A673 (cell line): ENCODE results near the gene ZNF831. TPM values are rescaled to one million over a fixed set of nuclear protein-coding genes. Genes with fewer than 3 reads are reported as not detected.

Source experiments
- BruUV-seq: library from RNA; stranded (reverse); fragments of 400-500 nt; replicated peaks from 2 replicates; lab custom pipeline; 2021; lab: Mats Ljungman, UMichigan
- CTCF ChIA-PET: fragments of 300-600 bp; sonication (Branson Sonifier 250); formaldehyde crosslinking; loops from one replicate; lab custom pipeline; 2022; ENCODE audit warnings: antibody characterized with exemption; lab: Charles Lee
- POLR2A ChIA-PET: fragments of 300-600 bp; sonication (Branson Sonifier 250); formaldehyde crosslinking; loops from one replicate; lab custom pipeline; 2022; ENCODE audit warnings: antibody characterized with exemption; ENCODE audit not compliant: low non-redundant PET; lab: Charles Lee
- DNase-seq: peaks from one replicate; pipeline ENCODE4 v3.0.0-alpha.2; 2015; ENCODE audit warnings: low spot score
- H3K27ac ChIP-seq: fragments of 200-600 bp; sonication (generic); 2 replicates; pipeline ENCODE4 v1.5.1; 2016; ENCODE audit warnings: mixed run types, low read depth, mild to moderate bottlenecking, mixed read lengths, antibody characterized with exemption, low read length; ENCODE audit not compliant: poor library complexity, severe bottlenecking
- H3K27me3 ChIP-seq: fragments of 200-600 bp; sonication (generic); replicated peaks from 2 replicates; pipeline ENCODE4 v1.6.1; 2017; ENCODE audit warnings: mixed run types, low read depth, mild to moderate bottlenecking, mixed read lengths, antibody characterized with exemption, low read length; ENCODE audit not compliant: insufficient read depth, poor library complexity
- H3K36me3 ChIP-seq: fragments of 200-600 bp; sonication (generic); 2 replicates; pipeline ENCODE4 v1.6.1; 2016; ENCODE audit warnings: mixed run types, mild to moderate bottlenecking, mixed read lengths, antibody characterized with exemption, low read length; ENCODE audit not compliant: insufficient read depth, poor library complexity, severe bottlenecking
- H3K4me1 ChIP-seq: fragments of 200-600 bp; sonication (generic); 2 replicates; pipeline ENCODE4 v1.6.1; 2017; ENCODE audit warnings: mixed run types, mild to moderate bottlenecking, mixed read lengths, antibody characterized with exemption, low read length; ENCODE audit not compliant: insufficient read depth, poor library complexity, severe bottlenecking
- H3K4me3 ChIP-seq: fragments of 200-600 bp; sonication (generic); 2 replicates; pipeline ENCODE4 v1.5.1; 2016; ENCODE audit warnings: low read depth, mixed run types, mild to moderate bottlenecking, mixed read lengths, low read length; ENCODE audit not compliant: poor library complexity, severe bottlenecking
- H3K9me3 ChIP-seq: fragments of 200-600 bp; sonication (generic); 2 replicates; pipeline ENCODE4 v1.6.1; 2016; ENCODE audit warnings: mixed run types, low read depth, mild to moderate bottlenecking, mixed read lengths, antibody characterized with exemption, low read length; ENCODE audit not compliant: poor library complexity, severe bottlenecking
- CTCF ChIP-seq: fragments of 300-800, 200-600 bp; sonication (generic); conservative IDR thresholded peaks from 2 replicates; pipeline ENCODE4 v1.5.1; 2017; ENCODE audit warnings: low read depth, mild to moderate bottlenecking, antibody characterized with exemption, low read length, moderate library complexity, mixed read lengths
- EZH2 ChIP-seq: fragments of 200-600 bp; sonication (generic); IDR thresholded peaks from 2 replicates; pipeline ENCODE4 v1.6.1; 2017; ENCODE audit warnings: borderline replicate concordance, low read depth, mild to moderate bottlenecking, mixed read lengths, antibody characterized with exemption, low read length; ENCODE audit not compliant: poor library complexity, severe bottlenecking
- intact Hi-C: fragments of 100-400 bp; cut with micrococcal nuclease; formaldehyde crosslinking; loops from one replicate; pipeline ENCODE4 v1.10.0; 2022; ENCODE audit not compliant: unreplicated experiment
- total RNA-seq: library from RNA; stranded (reverse); gene quantifications from 2 replicates; pipeline ENCODE4 v1.2.3, GENCODE V29; 2021

Gene ZNF831
- total RNA-seq, 1 experiment from 2014 or later: not detected

- no peak overlapping the region for H3K4me3 ChIP-seq
- H3K4me1 ChIP-seq: peaks cover 13% of the 10 kb centered on the region
- H3K9me3 ChIP-seq: no peaks in the 10 kb centered on the region
- no peak overlapping the region for H3K27ac ChIP-seq
- H3K27me3 ChIP-seq: peaks cover 53% of the 10 kb centered on the region
- POLR2A ChIA-PET: no interaction called here
- CTCF ChIA-PET: no interaction called here
- no TSS peak for BruUV-seq
- H3K36me3 ChIP-seq: no peaks in the 10 kb centered on the region
- TF ChIP-seq CTCF: no peak
- no peak for TF ChIP-seq EZH2
- no peak for DNase-seq
- intact Hi-C loops: no loop called here
These were observed 55.6 kb downstream of the ZNF831 start for GRCh38 chr20:59219211-59219610.

- BruUV-seq: no TSS peak
- ChIA-PET CTCF (no interaction called here), POLR2A (no interaction called here)
- H3K27ac ChIP-seq: no peak overlapping the region
- H3K36me3 ChIP-seq: no peaks in the 10 kb centered on the region
- intact Hi-C loops: loop anchor here (5.0 to 10.0 kb wide), 2 partner anchors 185 to 237 kb away; no protein-coding TSS in a partner anchor
- no peak overlapping the region for H3K4me3 ChIP-seq
- peaks cover 13% of the 10 kb centered on the region for H3K4me1 ChIP-seq
- H3K27me3 ChIP-seq: peaks cover 62% of the 10 kb centered on the region
- TF ChIP-seq EZH2 (no peak), CTCF (no peak)
- H3K9me3 ChIP-seq: no peaks in the 10 kb centered on the region
- no peak for DNase-seq
These were observed 56.5 kb downstream of the ZNF831 start for GRCh38 chr20:59220161-59220560.

GRCh38 chr20:59221049-59221706 lies 57.6 kb downstream of the ZNF831 start:
- intact Hi-C loops: loop anchor here (5.0 to 10.0 kb wide), 2 partner anchors 184 to 236 kb away; no protein-coding TSS in a partner anchor
- CTCF ChIA-PET: interaction anchor here (0.6 to 1.9 kb wide), 3 partner anchors 133 to 351 kb away, joined by 4 to 15 read pairs (median 10); no protein-coding TSS in a partner anchor

More at GRCh38 chr20:59221049-59221706, 57.6 kb downstream of the ZNF831 start:
- no peaks in the 10 kb centered on the region for H3K36me3 ChIP-seq
- no TSS peak for BruUV-seq
- no peak for DNase-seq
- H3K27ac ChIP-seq: no peak overlapping the region
- peaks cover 13% of the 10 kb centered on the region for H3K4me1 ChIP-seq
- POLR2A ChIA-PET: no interaction called here
- H3K4me3 ChIP-seq: no peak overlapping the region
- TF ChIP-seq CTCF (no peak), EZH2 (no peak)
- H3K9me3 ChIP-seq: no peaks in the 10 kb centered on the region
- peaks cover 73% of the 10 kb centered on the region for H3K27me3 ChIP-seq
